GM21381 (cell line): ENCODE results near the gene PCIF1.
"Not testable (repeated sequence)": the region's sequence is repeated elsewhere in the genome, so short reads cannot be mapped to it uniquely, and the experiment has no call there.

Source experiments
- ATAC-seq: cut with Tn5 transposase; IDR thresholded peaks from one replicate; pipeline ENCODE4 v1.9.1; 2021; ENCODE audit warnings: mild to moderate bottlenecking, moderate library complexity; ENCODE audit not compliant: unreplicated experiment

The PCIF1 gene

DNA sequence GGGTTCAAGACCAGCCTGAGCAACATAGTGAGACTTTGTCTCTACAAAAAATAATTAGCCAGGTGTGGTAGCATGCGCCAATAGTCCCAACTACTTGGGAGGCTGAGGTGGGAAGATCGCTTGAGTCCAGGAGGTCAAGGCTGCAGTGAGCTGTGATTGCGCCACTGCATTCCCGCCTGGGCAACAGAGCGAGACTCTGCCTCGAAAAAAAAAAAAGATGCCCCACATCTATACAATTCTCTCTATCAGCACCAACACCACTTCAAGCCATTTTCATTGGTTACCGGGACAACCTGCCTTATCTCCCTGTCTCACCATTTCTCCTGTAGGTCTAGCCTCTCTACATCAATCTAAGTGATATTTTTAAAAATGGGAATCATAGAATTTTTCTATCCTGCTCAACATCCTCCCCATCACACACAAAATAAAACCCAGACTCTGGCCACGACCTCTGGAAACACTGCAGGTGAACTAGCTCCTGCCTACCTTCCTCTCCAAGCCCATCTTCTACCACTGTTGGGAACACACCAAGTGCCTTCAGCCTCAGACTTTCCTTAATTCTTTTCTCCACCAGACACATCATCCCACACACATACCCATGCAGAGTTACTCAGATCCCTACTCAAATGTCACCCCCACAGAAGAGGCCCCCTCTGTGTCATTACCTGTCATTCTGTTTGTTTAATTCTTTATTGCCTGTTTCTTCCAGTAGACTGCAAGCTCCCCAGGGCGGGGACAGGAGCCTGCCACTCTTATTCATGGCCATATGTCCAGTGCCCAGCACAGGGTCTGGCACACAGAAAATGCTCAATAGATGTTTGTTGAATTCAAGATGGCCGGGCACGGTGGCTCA, 12.9 kb upstream of the PCIF1 start:
- ATAC-seq: no peak

DNA sequence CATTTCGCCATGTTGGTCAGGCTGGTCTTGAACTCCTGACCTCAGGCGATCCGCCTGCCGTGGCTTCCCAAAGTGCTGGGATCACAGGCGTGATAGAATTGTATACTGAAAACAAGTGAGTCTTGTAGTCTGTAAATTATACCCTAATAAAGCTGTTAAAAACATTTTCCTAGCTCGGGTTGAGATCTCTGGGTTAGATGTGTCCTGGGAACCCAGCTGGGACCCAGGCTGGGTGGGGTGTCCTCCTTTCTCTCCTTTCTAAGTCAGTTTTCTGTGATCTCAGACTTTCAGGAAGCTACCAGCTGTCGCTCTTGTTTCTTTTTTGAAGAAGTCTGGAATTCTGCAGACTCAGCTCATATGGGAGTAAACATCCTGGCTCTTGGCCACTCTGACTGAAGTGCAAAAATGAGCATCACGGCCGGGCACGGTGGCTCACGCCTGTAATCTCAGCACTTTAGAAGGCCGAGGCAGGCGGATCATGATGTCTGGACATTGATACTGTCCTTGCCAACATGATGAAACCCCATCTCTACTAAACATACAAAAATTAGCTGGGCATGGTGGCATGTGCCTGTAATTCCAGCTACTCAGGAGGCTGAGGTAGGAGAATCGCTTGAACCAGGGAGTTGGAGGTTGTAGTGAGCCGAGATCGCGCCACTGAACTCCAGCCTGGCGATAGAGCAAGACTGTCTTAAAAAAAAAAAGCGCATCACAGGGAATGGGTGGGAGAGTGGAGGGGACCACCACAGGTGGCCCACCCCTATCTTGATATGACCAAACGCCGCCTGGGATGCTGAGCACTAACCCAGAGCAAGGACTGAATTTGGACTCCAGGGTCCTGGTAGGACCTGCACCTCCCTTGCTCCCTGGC, 9.9 kb upstream of the PCIF1 start:
- ATAC-seq: no peak

DNA sequence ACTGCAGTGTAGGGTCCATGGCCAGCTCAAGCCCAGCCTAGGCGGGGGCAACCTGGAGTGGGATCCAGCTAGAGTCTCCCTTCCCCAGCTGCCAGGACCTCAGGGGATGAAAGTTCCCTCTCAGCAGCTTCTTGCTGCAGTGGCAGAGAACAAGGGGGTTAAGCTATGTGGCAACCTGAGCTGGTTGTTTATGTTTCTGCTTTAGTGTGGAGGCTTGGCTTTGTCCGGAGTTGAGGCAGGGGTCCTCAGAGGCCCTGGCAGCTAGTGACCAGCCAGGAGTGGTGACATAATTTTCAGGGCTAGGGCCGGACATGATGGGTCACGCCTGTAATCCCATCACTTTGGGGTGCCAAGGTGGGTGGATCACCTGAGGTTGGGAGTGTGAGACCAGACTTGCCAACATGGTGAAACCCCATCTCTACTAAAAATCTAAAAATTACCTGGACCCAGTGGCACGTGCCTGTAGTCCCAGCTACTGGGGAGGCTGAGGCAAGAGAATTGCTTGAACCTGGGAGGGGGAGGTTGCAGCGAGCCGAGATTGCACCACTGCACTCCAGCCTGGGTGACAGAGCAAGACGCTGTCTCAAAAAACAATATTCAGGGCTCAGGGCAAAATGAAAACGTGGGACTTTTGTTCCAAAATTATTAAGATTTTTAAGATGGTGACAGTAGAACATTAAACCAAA, 8.5 kb upstream of the PCIF1 start:
- ATAC-seq: no peak

DNA sequence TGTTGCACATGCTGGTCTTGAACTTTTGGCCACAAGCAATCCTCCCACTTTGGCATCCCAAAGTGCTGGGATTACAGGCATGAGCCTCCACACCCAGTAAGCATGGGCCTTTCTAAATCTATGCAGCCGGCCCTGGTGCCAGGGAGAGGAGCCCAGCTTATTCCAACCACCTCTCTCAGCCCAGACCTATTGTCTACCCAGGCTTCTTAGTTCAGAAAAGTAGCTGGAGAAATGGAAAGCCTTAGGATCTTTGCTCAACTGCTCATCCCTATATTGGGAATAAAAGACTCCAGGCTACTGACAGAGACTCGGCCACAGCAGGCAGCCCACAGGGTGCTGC, 7.8 kb upstream of the PCIF1 start:
- no peak for ATAC-seq

DNA sequence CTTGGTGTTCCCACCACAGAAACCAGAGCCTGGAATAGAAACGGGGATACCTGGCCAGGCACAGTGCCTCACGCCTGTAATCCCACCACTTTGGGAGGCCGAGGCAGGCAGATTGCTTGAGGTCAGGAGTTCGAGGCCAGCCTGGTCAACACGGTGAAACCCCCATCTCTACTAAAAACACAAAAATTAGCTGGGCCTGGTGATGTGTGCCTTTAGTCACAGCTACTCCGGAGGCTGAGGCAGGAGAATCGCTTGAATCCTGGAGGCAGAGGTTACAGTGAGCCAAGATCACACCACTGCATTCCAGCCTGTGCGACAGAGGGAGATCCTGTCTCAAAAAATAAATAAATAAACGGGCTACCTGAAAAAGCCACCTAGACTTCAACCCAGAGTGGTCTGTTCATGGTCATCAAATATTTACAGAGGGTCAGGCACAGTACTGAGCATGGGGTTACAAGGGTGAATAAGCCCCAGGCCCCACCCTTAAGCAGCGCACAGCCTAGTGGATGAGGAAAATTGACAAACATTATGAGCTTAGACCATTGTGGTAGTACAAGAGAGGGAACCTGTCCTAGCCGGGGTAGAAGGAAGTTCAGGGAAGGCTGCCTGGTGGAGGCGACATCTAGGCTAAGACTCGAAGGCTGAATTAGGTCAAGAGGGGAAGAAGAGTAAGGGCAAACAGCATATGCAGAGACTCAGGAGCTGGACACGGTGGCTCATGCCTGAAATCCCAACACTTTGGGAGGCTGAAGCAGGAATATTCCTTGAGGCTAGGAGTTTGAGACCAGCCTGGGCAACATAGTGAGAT, 7.2 kb upstream of the PCIF1 start:
- ATAC-seq: no peak

DNA sequence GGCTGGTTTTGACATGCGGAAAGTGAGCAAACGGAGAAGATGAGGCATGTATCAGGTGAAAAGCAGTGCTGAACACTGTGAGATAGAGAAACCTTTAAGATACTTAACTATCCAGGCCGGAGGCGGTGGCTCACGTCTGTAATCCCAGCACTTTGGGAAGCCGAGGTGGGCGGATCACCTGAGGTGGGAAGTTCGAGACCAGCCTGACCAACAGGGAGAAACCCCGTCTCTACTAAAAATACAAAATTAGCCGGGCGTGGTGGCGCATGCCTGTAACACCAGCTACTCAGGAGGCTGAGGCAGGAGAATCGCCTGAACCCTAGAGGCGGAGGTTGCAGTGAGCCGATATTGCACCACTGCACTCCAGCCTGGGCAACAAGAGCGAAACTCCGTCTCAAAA, 2.8 kb upstream of the PCIF1 start:
- not testable (repeated sequence) for ATAC-seq

DNA sequence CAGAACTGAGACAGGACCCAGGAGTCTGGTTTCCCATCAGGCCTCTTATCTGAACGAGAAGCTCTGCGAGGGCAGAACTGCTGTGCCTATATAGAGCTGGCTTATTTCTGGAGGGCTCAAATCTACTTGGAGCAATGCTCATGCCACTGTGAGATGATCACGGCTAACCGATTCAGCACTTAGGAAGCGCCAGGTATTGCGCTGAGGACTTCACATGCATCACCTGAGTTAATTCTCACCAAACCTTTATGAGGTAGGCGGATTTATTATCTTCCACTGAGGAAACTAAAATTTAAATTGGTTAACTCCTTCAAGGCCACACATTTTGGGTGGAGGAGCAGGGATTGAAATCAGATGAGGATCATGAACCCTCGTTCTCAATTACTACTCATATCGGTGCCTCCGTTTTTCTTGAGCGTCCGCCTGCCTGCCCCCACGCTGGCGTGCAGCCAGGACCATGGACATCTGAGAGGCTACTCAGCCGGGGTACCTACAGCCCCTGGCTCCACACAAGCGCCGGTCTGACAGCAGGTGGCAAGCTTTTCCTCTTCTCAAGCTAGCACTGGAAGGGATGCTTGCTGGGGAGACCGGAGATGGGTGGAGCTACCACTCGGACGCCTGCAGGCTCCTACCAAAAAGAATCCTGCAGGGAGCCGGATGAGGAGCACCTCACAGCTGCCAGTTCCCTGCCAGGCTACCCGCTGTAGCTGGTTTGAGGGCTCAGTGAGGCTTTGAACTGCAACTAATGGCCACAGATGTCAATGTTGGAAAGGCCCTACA, 1.0 kb upstream of the PCIF1 start:
- ATAC-seq: peak; percentile 18

DNA sequence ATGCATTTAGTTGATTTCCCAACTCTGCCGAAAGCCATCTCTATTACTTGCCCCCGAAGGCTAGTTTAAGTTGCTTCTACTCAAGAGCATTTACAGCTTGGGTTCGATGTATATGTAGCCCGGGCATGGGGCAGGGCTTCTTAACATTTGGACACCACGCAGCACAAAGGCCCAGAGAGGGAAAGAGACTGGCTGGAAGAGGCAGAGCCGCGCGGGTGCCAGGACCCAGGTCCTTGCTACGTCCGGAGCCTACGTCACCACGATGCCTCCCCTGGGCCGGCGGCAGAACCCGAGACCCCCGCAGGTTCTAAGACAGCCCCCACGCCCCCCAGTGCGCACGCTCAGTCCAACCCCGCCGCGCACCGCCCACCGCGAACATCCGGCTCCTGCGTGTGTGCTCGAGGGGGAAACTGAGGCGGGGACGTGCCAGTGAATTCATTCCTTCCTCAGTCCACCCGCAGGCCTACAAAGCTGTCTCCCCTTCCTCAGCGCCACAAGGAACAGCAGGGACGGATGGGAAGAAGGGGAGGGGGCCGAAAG, 367 bp upstream of the PCIF1 start:
- peak; percentile 17 for ATAC-seq

DNA sequence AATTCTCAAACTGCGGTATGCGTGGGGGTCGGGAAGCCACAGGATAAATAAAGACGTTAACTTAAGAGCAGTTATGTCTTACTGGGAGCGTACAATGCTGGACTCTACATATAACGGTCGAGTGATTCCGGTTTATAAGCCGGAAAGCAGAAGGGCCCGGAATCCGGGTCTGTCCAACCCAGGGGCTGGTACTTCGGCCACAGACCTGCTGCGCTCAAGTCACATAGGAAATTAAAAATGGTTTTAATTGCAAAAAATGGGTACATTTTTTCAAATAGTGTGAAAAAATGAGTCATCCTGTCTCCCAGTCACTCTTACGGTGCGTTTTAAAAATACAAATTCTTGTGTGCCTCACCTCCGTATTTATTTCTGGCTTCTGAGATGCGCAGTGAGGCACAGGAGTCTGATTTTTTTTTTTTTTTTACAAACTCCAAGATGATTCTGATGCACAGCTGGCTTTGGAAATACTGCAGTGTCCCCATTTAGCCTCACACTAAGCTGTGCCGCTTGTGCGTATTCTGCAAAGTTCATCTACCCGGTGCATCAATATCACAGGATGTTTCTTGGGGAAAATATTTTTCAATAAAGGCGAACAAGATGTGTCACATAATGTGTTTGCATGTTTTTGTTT, 1.0 kb downstream of the PCIF1 start:
- ATAC-seq: peak; percentile 5

DNA sequence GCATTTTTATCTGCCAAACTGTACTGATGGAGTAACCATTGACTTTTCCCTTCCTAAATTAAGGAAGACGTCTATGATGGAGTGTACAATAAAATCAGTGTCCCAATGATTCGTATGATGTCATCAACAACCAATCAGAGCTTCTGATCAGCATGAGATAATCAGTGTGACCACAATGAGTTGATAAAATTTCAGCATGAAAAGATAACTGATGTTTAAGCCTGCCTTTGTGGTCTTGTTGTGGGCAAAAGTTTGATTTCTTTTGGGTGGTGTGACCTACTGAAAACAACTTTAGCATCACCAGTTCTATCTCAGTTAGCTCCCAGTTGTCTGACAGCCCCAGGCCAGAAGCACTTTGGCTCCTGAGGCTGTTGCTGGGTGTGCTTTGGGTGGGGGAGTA, 3.3 kb downstream of the PCIF1 start:
- no peak for ATAC-seq

DNA sequence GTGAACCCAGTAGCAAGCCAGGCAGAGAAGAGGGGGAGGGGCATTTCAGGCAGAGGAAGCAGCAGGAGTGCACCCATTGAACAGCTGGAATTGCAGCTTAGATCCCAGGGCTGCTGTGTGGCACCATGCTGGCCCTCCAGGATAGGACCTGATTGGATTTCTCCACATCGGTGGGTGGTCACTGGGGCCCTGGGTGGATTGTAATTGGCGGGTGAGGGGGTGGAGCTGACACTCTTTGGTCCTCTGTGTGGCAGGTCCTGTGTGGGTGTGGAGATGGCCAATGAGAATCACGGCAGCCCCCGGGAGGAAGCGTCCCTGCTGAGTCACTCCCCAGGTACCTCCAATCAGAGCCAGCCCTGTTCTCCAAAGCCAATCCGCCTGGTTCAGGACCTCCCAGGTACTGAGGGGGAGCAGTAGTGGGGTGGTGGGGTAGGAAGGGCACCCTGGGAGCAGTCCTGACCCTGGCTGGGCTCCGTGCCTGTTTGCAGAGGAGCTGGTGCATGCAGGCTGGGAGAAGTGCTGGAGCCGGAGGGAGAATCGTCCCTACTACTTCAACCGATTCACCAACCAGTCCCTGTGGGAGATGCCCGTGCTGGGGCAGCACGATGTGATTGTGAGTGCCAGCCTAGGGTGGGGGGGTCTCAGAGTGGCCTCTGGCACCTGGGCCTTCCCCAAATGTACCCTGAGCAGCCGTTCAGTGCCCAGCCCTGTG, 4.4 kb downstream of the PCIF1 start:
- ATAC-seq: no peak

DNA sequence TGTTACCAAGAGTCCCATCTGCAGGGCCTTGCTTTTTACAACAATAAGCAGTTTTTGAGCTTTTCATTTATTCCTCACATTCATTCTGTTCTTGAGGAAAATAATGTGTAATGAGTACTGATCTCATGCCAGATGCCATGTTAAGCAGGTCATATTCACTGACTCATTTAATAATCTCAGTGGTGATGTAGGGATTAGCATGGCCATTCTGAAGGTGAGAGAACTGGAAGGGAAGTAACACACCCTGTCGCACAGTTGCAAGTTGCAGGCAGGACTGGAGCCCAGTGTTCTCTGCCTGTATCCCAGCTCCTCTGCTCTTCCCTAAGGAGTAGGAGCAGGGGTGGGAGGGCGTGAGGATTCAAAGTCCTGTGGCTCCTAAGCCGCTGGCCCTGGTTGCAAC, 5.6 kb downstream of the PCIF1 start:
- ATAC-seq: no peak

DNA sequence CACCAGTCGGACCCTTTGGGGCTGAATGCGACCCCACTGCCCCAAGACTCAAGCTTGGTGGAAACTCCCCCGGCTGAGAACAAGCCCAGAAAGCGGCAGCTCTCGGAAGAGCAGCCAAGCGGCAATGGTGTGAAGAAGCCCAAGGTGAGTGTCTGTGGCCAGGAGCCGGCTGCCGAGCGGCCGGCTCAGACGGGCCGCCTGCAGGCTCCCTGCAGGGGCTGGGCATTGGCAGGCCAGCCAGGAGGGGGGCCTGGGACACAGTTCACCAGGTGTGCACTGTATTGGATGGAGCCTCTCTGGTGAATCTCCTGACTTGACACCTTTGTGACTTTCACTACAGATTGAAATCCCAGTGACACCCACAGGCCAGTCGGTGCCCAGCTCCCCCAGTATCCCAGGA, 6.0 kb downstream of the PCIF1 start:
- ATAC-seq: no peak

DNA sequence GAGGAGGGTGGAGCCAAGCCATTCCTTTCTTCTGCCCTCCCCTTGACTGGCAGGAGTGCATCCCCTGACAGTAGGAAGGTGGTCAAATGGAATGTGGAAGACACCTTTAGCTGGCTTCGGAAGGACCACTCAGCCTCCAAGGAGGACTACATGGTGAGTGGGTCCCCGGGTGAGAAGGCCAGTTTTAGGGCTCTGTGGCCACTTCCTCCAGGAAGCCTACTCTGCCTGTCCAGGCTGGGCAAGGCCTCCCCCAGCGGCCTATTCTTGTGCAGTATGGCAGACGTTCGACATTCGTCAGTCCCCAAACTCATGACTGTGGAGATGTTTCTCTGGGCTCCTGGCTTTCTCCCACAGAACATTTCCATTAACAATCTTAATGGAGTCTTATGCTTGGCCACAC, 9.1 kb downstream of the PCIF1 start:
- ATAC-seq: no peak

DNA sequence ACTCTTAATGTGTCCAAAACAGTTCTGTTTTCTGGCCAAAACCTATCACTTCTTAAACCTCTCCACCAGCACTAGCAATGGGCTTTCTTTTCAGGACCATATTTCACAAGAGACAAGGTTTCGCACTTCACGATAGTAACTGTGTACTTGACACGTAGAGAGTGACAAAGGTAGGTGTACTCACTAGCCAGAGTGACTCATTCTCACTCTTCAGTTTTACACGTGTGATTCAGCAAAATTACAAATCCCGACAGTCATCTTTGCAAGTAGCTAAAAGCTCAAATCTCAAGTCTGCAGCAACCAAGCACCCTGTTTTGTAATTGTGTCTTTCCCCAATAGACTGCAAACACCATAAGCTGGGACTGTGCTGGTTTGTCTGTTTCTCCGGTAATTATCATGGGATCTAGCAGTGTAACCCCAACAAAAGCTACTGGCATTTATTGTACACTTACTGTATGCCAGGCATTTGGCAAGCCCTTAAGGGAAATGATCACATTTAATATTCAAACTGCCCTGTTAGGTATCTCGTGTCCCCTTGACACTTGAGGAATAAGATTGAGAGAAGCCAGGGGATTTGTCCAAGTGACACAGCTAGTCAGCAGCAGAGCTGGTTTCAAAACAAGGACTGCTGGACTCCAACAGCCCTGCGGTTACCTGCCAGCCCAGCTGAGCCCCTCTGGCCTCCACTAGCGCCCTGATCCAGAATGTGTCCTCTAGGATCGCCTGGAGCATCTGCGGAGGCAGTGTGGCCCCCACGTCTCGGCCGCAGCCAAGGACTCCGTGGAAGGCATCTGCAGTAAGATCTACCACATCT, 9.9 kb downstream of the PCIF1 start:
- no peak for ATAC-seq

DNA sequence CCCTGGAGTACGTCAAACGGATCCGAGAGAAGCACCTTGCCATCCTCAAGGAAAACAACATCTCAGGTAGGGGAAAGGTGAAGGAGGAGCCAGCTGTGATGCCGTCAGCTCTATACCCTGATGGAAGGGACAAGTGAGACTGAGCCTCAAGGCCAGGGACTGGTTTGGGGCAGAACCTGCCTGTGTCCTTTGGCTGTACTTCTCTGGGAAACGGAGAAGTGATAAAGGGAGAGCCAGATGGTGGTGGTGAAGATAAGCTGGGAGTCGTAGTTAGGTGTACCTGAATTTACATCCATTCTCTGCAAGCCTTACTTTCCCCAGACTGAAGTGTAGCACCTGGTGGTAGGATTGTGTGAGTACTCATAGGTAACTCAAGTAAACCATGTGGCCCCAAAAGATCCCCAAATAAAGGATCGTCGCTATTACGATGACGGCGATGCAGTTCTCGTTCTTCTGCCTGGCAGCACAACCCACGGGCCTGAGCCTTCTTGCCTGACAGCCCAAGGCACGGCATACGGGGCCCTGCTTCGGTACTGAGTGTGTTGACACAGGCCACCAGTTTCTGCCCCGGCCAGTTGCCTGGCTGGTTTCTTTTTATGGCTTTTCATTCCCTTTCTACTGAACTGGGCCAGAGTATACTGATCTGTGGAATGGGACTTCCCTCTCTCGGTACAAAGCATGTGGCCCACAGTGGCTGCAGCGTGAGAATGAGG, 10.6 kb downstream of the PCIF1 start:
- ATAC-seq: no peak

DNA sequence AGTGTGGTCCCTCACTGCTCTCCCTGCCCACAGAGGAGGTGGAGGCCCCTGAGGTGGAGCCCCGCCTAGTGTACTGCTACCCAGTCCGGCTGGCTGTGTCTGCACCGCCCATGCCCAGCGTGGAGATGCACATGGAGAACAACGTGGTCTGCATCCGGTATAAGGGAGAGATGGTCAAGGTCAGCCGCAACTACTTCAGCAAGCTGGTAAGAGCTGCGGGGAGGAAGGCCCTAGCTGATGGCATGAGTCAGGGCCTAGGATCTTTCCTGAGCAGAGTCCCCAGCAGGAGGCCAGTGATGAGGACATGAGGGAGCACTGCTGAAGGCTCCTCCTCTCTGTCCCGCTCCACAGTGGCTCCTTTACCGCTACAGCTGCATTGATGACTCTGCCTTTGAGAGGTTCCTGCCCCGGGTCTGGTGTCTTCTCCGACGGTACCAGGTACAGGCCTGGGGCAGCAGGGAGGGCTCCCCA, 11.2 kb downstream of the PCIF1 start:
- no peak for ATAC-seq
